Suprapubic skin (tissue), 3 donors: ENCODE measurements around the gene CD8A.

Experiments used
- EP300 ChIP-seq: sonication (generic); formaldehyde crosslinking; IDR thresholded peaks from one replicate; pipeline ENCODE4 v1.6.1; 2017; ENCODE audit warnings: antibody characterized with exemption
- POLR2A ChIP-seq, 2 donors: fragments of 450-650 bp; IDR thresholded peaks; one replicate each; pipeline ENCODE4 v1.6.1; 2017; ENCODE audit warnings: antibody characterized with exemption in 2 of 2, mild to moderate bottlenecking in 2 of 2, moderate library complexity in 2 of 2
- TF ChIP-seq, protein P1 (sequence below), 2 donors: fragments of 200-600 bp in 1 of 2; fragments of 450-650 bp in 1 of 2; sonication (generic) in 1 of 2; IDR thresholded peaks; one replicate each; pipeline ENCODE4 v1.5.1; 2016 to 2019; ENCODE audit warnings: antibody characterized with exemption in 2 of 2, mild to moderate bottlenecking in 1 of 2, moderate library complexity in 1 of 2

DNA sequence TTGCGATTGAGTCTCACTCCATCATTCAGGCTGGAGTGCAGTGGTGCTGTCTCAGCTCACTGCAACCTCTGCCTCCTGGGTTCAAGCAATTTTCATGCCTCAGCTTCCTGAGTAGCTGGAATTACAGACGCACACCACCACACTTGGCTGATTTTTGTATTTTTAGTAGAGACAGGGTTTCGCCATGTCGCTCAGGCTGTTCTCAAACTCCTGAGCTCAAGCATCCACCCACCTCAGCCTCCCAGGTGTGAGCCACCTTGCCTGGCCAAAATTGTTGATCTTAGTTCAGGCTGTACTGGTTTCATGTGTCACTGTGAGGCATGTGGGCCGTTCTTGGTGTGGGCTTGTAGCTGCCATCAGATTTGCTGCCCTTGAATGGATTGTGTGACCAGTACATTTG lies 18.1 kb downstream of the CD8A start:
- TF ChIP-seq, protein P1, sequence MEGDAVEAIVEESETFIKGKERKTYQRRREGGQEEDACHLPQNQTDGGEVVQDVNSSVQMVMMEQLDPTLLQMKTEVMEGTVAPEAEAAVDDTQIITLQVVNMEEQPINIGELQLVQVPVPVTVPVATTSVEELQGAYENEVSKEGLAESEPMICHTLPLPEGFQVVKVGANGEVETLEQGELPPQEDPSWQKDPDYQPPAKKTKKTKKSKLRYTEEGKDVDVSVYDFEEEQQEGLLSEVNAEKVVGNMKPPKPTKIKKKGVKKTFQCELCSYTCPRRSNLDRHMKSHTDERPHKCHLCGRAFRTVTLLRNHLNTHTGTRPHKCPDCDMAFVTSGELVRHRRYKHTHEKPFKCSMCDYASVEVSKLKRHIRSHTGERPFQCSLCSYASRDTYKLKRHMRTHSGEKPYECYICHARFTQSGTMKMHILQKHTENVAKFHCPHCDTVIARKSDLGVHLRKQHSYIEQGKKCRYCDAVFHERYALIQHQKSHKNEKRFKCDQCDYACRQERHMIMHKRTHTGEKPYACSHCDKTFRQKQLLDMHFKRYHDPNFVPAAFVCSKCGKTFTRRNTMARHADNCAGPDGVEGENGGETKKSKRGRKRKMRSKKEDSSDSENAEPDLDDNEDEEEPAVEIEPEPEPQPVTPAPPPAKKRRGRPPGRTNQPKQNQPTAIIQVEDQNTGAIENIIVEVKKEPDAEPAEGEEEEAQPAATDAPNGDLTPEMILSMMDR (IDR thresholded peaks at IDR 0.05), result no peak
- TF ChIP-seq POLR2A (IDR thresholded peaks at IDR 0.05), result no peak
- no peak for TF ChIP-seq EP300
